Activated naive CD4-positive, alpha-beta T cell treated with anti-CD3 and anti-CD28 coated beads, Interleukin-2, amount 50 U/mL, for 24 hours (primary cell): ENCODE data around the gene MSGN1.

ENCODE experiments used
- H3K27ac Mint-ChIP-seq: one replicate; pipeline ENCODE4 v1.8.0; 2021; ENCODE audit warnings: mild to moderate bottlenecking, mixed read lengths
- H3K27me3 Mint-ChIP-seq: one replicate; pipeline ENCODE4 v1.8.0; 2021; ENCODE audit warnings: mixed read lengths
- H3K36me3 Mint-ChIP-seq: one replicate; pipeline ENCODE4 v1.8.0; 2021; ENCODE audit warnings: mixed read lengths
- H3K4me1 Mint-ChIP-seq: one replicate; pipeline ENCODE4 v1.8.0; 2021; ENCODE audit warnings: mixed read lengths
- H3K4me3 Mint-ChIP-seq: one replicate; pipeline ENCODE4 v1.8.0; 2021; ENCODE audit warnings: mild to moderate bottlenecking, mixed read lengths
- H3K9me3 Mint-ChIP-seq: one replicate; pipeline ENCODE4 v1.8.0; 2021; ENCODE audit warnings: mixed read lengths

The MSGN1 gene

DNA sequence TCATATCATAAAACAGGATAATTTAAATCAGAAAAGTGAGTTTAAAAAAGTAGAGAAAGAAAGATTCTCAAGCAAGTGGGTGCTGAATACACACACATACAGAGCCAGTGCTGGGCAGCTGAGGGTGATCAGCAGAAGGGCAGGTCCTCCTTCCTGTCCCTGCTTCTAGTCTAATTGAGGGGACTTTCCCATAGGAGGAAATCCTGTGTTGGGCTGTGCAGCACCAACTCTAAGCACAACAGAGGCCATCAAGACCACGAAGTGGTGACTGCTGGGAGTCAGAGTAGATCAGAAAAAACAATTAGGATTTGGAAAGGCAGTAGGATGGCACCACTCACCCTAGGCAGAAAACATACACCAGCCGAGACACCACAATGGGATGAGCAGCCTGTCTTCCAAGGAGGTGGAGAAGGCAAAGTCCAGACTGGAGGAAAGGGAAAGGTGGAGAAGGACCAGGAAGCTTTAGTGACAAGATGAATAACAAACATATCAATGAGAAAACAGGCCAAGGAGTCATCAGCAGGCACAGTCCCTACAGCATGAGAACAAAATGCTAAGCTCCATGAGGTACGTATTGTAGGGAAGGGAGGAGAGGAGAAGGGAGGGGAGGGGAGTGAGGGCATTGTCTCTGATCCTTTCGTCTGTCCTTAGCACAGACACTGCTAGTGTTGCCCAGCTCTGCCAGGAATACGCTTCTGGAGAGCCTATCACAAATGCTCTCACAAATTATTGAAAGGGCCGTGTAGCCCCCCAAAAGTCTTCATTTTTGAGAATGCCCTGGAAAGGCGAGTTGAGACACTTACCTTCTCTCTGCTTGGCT lies 16.7 kb upstream of the MSGN1 start:
- H3K27ac Mint-ChIP-seq: no peak overlapping the region
- no peaks in the 10 kb centered on the region for H3K4me1 Mint-ChIP-seq
- no peak overlapping the region for H3K4me3 Mint-ChIP-seq
- peaks cover 11% of the 10 kb centered on the region for H3K27me3 Mint-ChIP-seq
- H3K36me3 Mint-ChIP-seq: no peaks in the 10 kb centered on the region
- H3K9me3 Mint-ChIP-seq: no peaks in the 10 kb centered on the region

DNA sequence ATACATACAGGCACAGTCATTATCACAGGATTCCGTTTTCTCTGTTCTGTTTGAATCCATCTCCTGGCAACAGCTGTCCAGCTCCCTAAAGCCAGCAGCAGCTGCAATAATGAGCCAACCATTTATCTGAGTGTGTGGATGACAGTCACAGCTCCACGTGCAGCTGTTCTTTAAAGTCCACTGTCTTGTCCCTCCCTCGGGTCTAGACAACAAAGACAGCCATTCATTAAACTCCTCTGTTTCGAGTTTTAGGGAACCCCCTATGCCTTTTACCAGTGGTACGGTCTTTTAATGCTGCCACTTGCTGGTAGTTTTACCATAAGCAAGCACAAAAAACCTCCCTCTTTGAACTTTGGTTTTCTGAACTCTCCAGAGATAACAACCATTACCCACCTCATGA lies 16.0 kb upstream of the MSGN1 start:
- H3K36me3 Mint-ChIP-seq: no peaks in the 10 kb centered on the region
- peaks cover 9% of the 10 kb centered on the region for H3K27me3 Mint-ChIP-seq
- H3K27ac Mint-ChIP-seq: no peak overlapping the region
- H3K4me1 Mint-ChIP-seq: no peaks in the 10 kb centered on the region
- H3K4me3 Mint-ChIP-seq: no peak overlapping the region
- H3K9me3 Mint-ChIP-seq: no peaks in the 10 kb centered on the region

DNA sequence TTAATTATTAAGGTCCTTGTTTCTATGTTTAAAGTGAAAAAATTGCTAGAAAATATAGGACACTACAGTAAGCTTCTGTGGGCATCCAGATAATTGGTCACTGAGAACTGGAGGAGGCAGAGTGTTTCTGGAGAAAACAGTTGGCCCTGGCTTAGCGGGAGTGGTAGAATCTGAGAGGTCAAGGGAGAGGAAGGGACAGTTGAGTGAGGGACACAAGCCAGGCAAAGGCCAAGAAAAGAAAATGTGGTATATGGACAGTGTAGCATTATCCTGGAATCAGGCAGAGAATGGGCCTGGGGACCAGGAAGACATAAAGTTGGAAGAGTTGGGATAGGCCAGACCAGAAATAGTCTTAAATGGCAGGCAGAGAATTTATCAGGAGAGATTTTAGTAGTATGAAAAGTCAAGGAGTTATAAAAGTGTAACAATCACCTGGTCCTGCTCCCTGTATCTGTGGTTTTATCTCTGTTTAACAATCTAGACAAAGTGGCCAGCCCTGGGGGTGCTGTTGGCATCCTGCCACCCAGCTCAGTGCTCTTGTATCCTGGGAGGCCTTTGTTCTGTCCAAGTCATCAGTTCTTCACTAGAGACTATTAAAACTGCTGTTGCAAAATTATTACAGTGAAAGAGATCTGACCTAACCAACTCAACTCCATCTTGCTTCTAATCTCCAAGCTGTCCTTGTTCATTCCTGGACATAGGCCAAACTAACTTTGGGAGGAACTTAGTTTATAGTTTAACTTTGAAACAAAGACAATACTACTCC lies 15.4 kb upstream of the MSGN1 start:
- no peak overlapping the region for H3K27ac Mint-ChIP-seq
- H3K9me3 Mint-ChIP-seq: no peaks in the 10 kb centered on the region
- H3K4me1 Mint-ChIP-seq: no peaks in the 10 kb centered on the region
- H3K36me3 Mint-ChIP-seq: no peaks in the 10 kb centered on the region
- H3K4me3 Mint-ChIP-seq: no peak overlapping the region
- H3K27me3 Mint-ChIP-seq: peaks cover 9% of the 10 kb centered on the region

DNA sequence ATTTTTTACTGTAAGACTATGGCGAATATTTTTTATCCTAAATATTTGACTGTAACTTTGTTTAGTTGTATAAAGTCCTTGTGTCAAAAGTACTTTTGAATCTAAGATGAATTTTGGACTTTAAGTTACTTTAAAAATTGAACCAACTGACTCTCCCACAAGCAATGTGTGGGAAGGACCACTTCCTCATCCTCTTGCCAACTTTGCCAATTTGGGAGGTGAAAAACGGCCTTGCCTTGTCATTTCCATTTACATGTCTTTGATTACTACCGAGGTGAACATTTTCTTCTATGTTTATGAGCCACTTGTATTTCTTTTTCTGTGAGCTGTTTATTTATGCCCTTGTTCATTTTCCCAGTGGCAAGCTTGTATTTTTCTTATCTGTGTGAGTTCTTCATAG lies 12.8 kb upstream of the MSGN1 start:
- H3K27ac Mint-ChIP-seq: no peak overlapping the region
- H3K27me3 Mint-ChIP-seq: peaks cover 7% of the 10 kb centered on the region
- no peaks in the 10 kb centered on the region for H3K9me3 Mint-ChIP-seq
- H3K36me3 Mint-ChIP-seq: no peaks in the 10 kb centered on the region
- H3K4me3 Mint-ChIP-seq: no peak overlapping the region
- no peaks in the 10 kb centered on the region for H3K4me1 Mint-ChIP-seq

DNA sequence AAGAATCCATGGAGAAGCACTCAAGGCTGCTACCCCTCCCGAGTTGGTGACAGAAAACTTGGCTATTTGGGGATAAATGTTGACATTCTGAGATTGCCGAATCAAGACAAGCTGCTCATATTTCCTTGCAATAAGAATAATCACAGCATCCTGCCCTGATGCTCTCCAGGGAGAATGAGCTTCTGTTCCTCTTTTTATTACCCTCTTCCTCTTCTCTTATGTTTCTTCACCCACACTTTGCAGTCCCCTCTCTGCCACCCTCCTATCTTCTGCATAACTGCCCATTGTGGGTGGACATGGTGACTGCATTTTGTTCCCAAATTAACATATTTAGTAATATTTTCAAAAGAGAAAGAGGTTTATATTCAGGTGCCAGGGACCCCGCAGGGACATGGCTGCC lies 11.9 kb upstream of the MSGN1 start:
- no peak overlapping the region for H3K27ac Mint-ChIP-seq
- H3K4me3 Mint-ChIP-seq: no peak overlapping the region

DNA sequence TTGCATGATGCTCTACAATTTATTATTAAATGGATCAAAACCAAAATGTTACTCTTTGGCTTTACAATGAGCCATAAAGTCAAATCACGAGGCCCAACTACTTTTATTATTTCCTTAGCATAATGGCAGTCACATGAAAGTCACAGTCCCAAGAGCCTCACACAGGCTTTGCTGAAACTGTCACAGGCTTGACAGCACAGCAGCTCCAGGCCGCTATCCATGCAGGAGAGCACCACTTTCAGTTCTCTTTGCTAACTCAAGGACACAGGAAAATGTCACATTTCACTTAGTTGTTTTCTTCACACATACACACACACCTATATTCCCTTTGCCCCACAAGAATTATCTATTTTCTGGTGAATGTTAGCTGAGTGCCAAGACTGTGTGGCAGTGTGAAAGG lies 11.1 kb upstream of the MSGN1 start:
- Mint-ChIP-seq H3K36me3 (no peaks in the 10 kb centered on the region), H3K9me3 (no peaks in the 10 kb centered on the region), H3K4me1 (no peaks in the 10 kb centered on the region), H3K27me3 (peaks cover 5% of the 10 kb centered on the region), H3K4me3 (no peak overlapping the region), H3K27ac (no peak overlapping the region)

More for the DNA sequence above, 11.9 kb upstream of the MSGN1 start:
- H3K27me3 Mint-ChIP-seq: peaks cover 5% of the 10 kb centered on the region
- no peaks in the 10 kb centered on the region for H3K4me1 Mint-ChIP-seq
- H3K36me3 Mint-ChIP-seq: no peaks in the 10 kb centered on the region
- H3K9me3 Mint-ChIP-seq: no peaks in the 10 kb centered on the region

GRCh38 chr2:17805717-17806363 lies 10.4 kb upstream of the MSGN1 start:
- no peak overlapping the region for H3K4me3 Mint-ChIP-seq
- no peak overlapping the region for H3K27ac Mint-ChIP-seq
- H3K9me3 Mint-ChIP-seq: no peaks in the 10 kb centered on the region
- no peaks in the 10 kb centered on the region for H3K4me1 Mint-ChIP-seq
- no peaks in the 10 kb centered on the region for H3K36me3 Mint-ChIP-seq
- H3K27me3 Mint-ChIP-seq: peaks cover 5% of the 10 kb centered on the region

GRCh38 chr2:17813010-17813741 lies 3.1 kb upstream of the MSGN1 start:
- Mint-ChIP-seq H3K4me1 (no peaks in the 10 kb centered on the region), H3K27me3 (peaks cover 2% of the 10 kb centered on the region), H3K9me3 (no peaks in the 10 kb centered on the region), H3K4me3 (no peak overlapping the region), H3K27ac (no peak overlapping the region), H3K36me3 (no peaks in the 10 kb centered on the region)

GRCh38 chr2:17813742-17814473 lies 2.4 kb upstream of the MSGN1 start:
- no peak overlapping the region for H3K27ac Mint-ChIP-seq
- no peaks in the 10 kb centered on the region for H3K9me3 Mint-ChIP-seq
- no peak overlapping the region for H3K4me3 Mint-ChIP-seq
- H3K27me3 Mint-ChIP-seq: peaks cover 2% of the 10 kb centered on the region
- H3K36me3 Mint-ChIP-seq: no peaks in the 10 kb centered on the region
- H3K4me1 Mint-ChIP-seq: no peaks in the 10 kb centered on the region

- Mint-ChIP-seq H3K9me3 (no peaks in the 10 kb centered on the region), H3K36me3 (no peaks in the 10 kb centered on the region), H3K27ac (no peak overlapping the region), H3K4me3 (no peak overlapping the region), H3K4me1 (no peaks in the 10 kb centered on the region), H3K27me3 (peaks cover 2% of the 10 kb centered on the region)
These were observed 1.7 kb upstream of the MSGN1 start for GRCh38 chr2:17814601-17815000.

DNA sequence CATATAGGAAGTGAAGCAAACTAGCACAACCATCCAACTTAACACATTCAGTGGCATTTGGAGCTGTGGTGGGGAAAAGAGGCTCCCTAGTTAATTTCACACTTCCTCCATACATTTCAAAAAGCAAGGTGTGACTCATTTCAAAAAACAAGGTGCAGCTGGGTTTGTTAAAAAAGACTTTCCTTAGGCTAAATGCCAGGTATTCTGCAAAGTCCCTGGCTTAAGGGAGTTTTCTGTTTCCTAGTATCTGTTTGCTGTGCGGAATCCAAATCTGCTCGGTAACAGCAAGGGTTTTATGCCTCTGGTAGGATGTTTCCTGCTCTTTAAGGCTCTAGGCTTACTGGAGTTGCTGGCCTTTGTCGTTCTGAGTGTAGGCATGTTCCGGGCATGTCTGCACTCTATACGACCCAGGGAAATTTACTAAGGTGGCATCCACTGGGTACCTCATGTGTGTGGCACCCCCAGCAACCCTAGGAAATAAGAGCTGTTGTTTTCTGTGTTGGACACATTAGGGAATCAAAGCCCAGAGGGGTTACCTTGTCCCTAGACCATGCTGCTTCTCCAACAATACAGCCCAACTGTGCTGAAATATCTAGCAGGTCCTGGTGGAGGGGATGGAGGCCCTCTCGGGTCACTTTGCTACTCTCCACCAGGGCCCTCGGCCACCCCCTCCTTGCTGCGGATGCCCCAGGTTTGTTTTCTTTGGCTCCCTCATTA lies 634 bp upstream of the MSGN1 start:
- H3K36me3 Mint-ChIP-seq: no peaks in the 10 kb centered on the region
- H3K27me3 Mint-ChIP-seq: peaks cover 3% of the 10 kb centered on the region
- H3K9me3 Mint-ChIP-seq: no peaks in the 10 kb centered on the region
- H3K4me3 Mint-ChIP-seq: no peak overlapping the region
- no peak overlapping the region for H3K27ac Mint-ChIP-seq
- H3K4me1 Mint-ChIP-seq: no peaks in the 10 kb centered on the region

- Mint-ChIP-seq H3K4me1 (peaks cover 3% of the 10 kb centered on the region), H3K4me3 (no peak overlapping the region), H3K9me3 (no peaks in the 10 kb centered on the region), H3K27me3 (peaks cover 3% of the 10 kb centered on the region), H3K36me3 (no peaks in the 10 kb centered on the region), H3K27ac (no peak overlapping the region)
These were observed 2.1 kb downstream of the MSGN1 start for GRCh38 chr2:17818235-17818815.

DNA sequence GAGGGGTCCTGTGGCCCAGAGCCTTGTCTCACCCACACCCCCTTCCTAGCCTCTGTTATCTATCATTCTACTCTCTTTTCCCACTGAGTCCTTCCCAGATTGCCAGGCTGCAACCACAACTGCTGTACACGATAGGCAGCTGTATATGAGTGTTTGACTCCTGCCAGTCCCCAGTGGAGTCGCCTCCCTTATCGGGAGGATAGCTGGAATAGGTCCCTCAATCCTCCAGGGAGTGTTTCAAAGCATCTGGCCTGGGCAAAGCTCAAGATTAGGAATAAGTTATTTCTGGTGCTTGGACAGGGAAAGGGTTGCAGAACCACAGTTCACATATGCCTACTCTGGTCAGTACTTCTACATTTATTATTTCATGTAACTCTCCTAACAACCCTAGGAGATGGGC lies 4.8 kb downstream of the MSGN1 start:
- peaks cover 3% of the 10 kb centered on the region for H3K4me1 Mint-ChIP-seq
- no peaks in the 10 kb centered on the region for H3K36me3 Mint-ChIP-seq
- H3K9me3 Mint-ChIP-seq: no peaks in the 10 kb centered on the region
- peaks cover 3% of the 10 kb centered on the region for H3K27me3 Mint-ChIP-seq
- H3K4me3 Mint-ChIP-seq: no peak overlapping the region
- H3K27ac Mint-ChIP-seq: no peak overlapping the region
